Upper lobe of left lung (tissue), 6 donors: ENCODE measurements around the gene ERP44. TPM values are rescaled to one million over a fixed set of nuclear protein-coding genes. Genes with fewer than 3 reads are reported as not detected.

Experiments used
- ATAC-seq, 2 donors: fragments of 200-7000 bp; cut with Tn5 transposase; one replicate each; pipeline ENCODE4 v1.9.1; 2022; ENCODE audit warnings: mild to moderate bottlenecking in 2 of 2, moderate library complexity in 2 of 2; ENCODE audit not compliant: low FRiP score in 2 of 2
- DNase-seq, 2 donors: peaks; one replicate each; pipeline ENCODE4 v3.0.0-alpha.2; 2019 to 2020
- H3K27ac ChIP-seq, 4 donors: fragments of 200-600 bp; sonication (generic); one replicate each; pipeline ENCODE4 v1.5.1; 2016 to 2019
- H3K27me3 ChIP-seq, 4 donors: fragments of 200-600 bp; sonication (generic); one replicate each; pipeline ENCODE4 v1.5.1; 2017 to 2019
- H3K36me3 ChIP-seq, 4 donors: fragments of 200-600 bp; sonication (generic); one replicate each; pipeline ENCODE4 v1.5.1; 2016 to 2019
- H3K4me1 ChIP-seq, 4 donors: fragments of 200-600 bp; sonication (generic); one replicate each; pipeline ENCODE4 v1.5.1; 2018 to 2019
- H3K4me3 ChIP-seq, 4 donors: fragments of 200-600 bp; sonication (generic); one replicate each; pipeline ENCODE4 v1.5.1; 2017 to 2019; ENCODE audit warnings: mild to moderate bottlenecking in 2 of 4, moderate library complexity in 1 of 4
- H3K9me3 ChIP-seq, 4 donors: fragments of 200-600 bp; sonication (generic); one replicate each; pipeline ENCODE4 v1.5.1; 2018 to 2019
- CTCF ChIP-seq, 6 experiments: fragments of 450-650 bp in 4 of 6; fragments of 200-600 bp in 2 of 6; sonication (generic) in 2 of 6; IDR thresholded peaks; one replicate each; pipeline ENCODE4 v1.5.1; 2016 to 2019; ENCODE audit warnings: antibody characterized with exemption in 6 of 6
- EP300 ChIP-seq, 4 donors: sonication (generic); formaldehyde crosslinking; IDR thresholded peaks; one replicate each; pipeline ENCODE4 v1.5.1; 2017; ENCODE audit warnings: antibody characterized with exemption in 4 of 4, control low read depth in 2 of 4
- POLR2A ChIP-seq, 4 donors: fragments of 450-650 bp; IDR thresholded peaks; one replicate each; pipeline ENCODE4 v1.5.1; 2016 to 2017; ENCODE audit warnings: antibody characterized with exemption in 4 of 4, mild to moderate bottlenecking in 2 of 4
- POLR2AphosphoS5 ChIP-seq, 2 donors: sonication (generic); formaldehyde crosslinking; IDR thresholded peaks; one replicate each; pipeline ENCODE4 v1.5.1; 2017; ENCODE audit warnings: antibody characterized with exemption in 2 of 2
- WGBS, 2 donors: methylation state at CpG; one replicate each; pipeline ENCODE4 v1.1.5; 2017 to 2018; 5-methylcytosine and 5-hydroxymethylcytosine counted together
- total RNA-seq, 6 donors: library from RNA; depleted of rRNA in 4 of 6; stranded (reverse); fragments of >200 nt in 4 of 6; gene quantifications; one replicate each; pipeline versions ENCODE4 v1.1.0 to v1.2.1, GENCODE V29; 2016 to 2021
- donor health status: DM: no; HTN: no; CAD: no; lungs with moderate emphysema.
- donor health status: DM: no; HTN: yes; CAD: no; lungs with severe emphysema.

ERP44 gene
- total RNA-seq, 6 donors from 2014 or later = 11.5 to 28.5 (median 20.4) TPM

- Histone ChIP-seq H3K27ac (no peak overlapping the region), H3K27me3 (no peaks in the 10 kb centered on the region), H3K36me3 (no peaks in the 10 kb centered on the region), H3K4me3 (no peak overlapping the region), H3K9me3 (no peaks in the 10 kb centered on the region), H3K4me1 (peaks cover 13 to 42% (median 20%) of the 10 kb centered on the region in 4 donors)
- 90 to 94% methylated on average over 1 of the region's 1 CpG for WGBS, 2 donors
- ATAC-seq (no peak), DNase-seq (no peak)
- TF ChIP-seq POLR2AphosphoS5 (IDR thresholded peaks at IDR 0.05) (no peak), POLR2A (IDR thresholded peaks at IDR 0.05) (no peak), CTCF (IDR thresholded peaks at IDR 0.05) (no peak), EP300 (IDR thresholded peaks at IDR 0.05) (no peak)
These were observed 7.2 kb downstream of the ERP44 start for GRCh38 chr9:100091650-100092049.

- WGBS, 2 donors = 100% methylated on average over 1 of the region's 1 CpG
- Histone ChIP-seq H3K4me3 (no peak overlapping the region), H3K27ac (no peak overlapping the region), H3K36me3 (no peaks in the 10 kb centered on the region), H3K4me1 (peaks cover 8 to 43% (median 17%) of the 10 kb centered on the region in 4 donors), H3K9me3 (no peaks in the 10 kb centered on the region), H3K27me3 (no peaks in the 10 kb centered on the region)
- DNase-seq (no peak), ATAC-seq (no peak)
- no peak for TF ChIP-seq POLR2AphosphoS5 (IDR thresholded peaks at IDR 0.05)
- no peak for TF ChIP-seq CTCF (IDR thresholded peaks at IDR 0.05)
- TF ChIP-seq EP300 (IDR thresholded peaks at IDR 0.05) = no peak
- no peak for TF ChIP-seq POLR2A (IDR thresholded peaks at IDR 0.05)
These were observed 7.9 kb downstream of the ERP44 start for GRCh38 chr9:100090880-100091279.

- WGBS, 2 donors = 76 to 84% methylated on average over 4 of the region's 4 CpGs
- ATAC-seq = no peak
- no peak for DNase-seq
- TF ChIP-seq POLR2A (IDR thresholded peaks at IDR 0.05) (no peak), CTCF (IDR thresholded peaks at IDR 0.05) (no peak), EP300 (IDR thresholded peaks at IDR 0.05) (no peak), POLR2AphosphoS5 (IDR thresholded peaks at IDR 0.05) (no peak)
- no peaks in the 10 kb centered on the region for H3K36me3 ChIP-seq
- H3K4me3 ChIP-seq = no peak overlapping the region
- no peak overlapping the region for H3K27ac ChIP-seq
- peaks cover 8 to 26% (median 19%) of the 10 kb centered on the region in 4 donors for H3K4me1 ChIP-seq
- no peaks in the 10 kb centered on the region for H3K9me3 ChIP-seq
- H3K27me3 ChIP-seq = no peaks in the 10 kb centered on the region
These were observed 10.6 kb downstream of the ERP44 start for GRCh38 chr9:100088202-100088601.

- H3K4me1 ChIP-seq = peaks cover 8 to 26% (median 17%) of the 10 kb centered on the region in 4 donors
- H3K27me3 ChIP-seq = no peaks in the 10 kb centered on the region
- no peak for ATAC-seq
- 48 to 62% methylated on average over 1 of the region's 1 CpG for WGBS, 2 donors
- TF ChIP-seq POLR2AphosphoS5 (IDR thresholded peaks at IDR 0.05) = no peak
- no peak for TF ChIP-seq EP300 (IDR thresholded peaks at IDR 0.05)
- no peak for TF ChIP-seq CTCF (IDR thresholded peaks at IDR 0.05)
- no peak for TF ChIP-seq POLR2A (IDR thresholded peaks at IDR 0.05)
- no peak overlapping the region for H3K4me3 ChIP-seq
- no peaks in the 10 kb centered on the region for H3K36me3 ChIP-seq
- no peak for DNase-seq
- H3K27ac ChIP-seq = no peak overlapping the region
- H3K9me3 ChIP-seq = no peaks in the 10 kb centered on the region
These were observed 11.6 kb downstream of the ERP44 start for GRCh38 chr9:100087218-100087617.

GRCh38 chr9:100086097-100086635 lies 12.6 kb downstream of the ERP44 start:
- WGBS, 2 donors = 81 to 84% methylated on average over 3 of the region's 3 CpGs
- no peak for TF ChIP-seq EP300 (IDR thresholded peaks at IDR 0.05)
- TF ChIP-seq POLR2AphosphoS5 (IDR thresholded peaks at IDR 0.05) = no peak
- TF ChIP-seq CTCF (IDR thresholded peaks at IDR 0.05) = no peak
- Histone ChIP-seq H3K4me3 (no peak overlapping the region), H3K27me3 (no peaks in the 10 kb centered on the region), H3K27ac (no peak overlapping the region), H3K4me1 (peaks cover 8 to 26% (median 17%) of the 10 kb centered on the region in 4 donors), H3K36me3 (no peaks in the 10 kb centered on the region), H3K9me3 (no peaks in the 10 kb centered on the region)
- DNase-seq (no peak), ATAC-seq (no peak)
